NCI-H748 (cell line): ENCODE measurements around the gene AP3B1.
"Not testable (repeated sequence)": the region's sequence is repeated elsewhere in the genome, so short reads cannot be mapped to it uniquely, and the experiment has no call there.

Experiments
- DNase-seq: peaks from one replicate; lab custom pipeline; 2025; ENCODE audit not compliant: unreplicated experiment; lab: John Stamatoyannopoulos, UW

AP3B1 gene

GRCh38 chr5:78251663-78252284 is 42.7 kb downstream of the AP3B1 start:
- no peak for DNase-seq

DNA sequence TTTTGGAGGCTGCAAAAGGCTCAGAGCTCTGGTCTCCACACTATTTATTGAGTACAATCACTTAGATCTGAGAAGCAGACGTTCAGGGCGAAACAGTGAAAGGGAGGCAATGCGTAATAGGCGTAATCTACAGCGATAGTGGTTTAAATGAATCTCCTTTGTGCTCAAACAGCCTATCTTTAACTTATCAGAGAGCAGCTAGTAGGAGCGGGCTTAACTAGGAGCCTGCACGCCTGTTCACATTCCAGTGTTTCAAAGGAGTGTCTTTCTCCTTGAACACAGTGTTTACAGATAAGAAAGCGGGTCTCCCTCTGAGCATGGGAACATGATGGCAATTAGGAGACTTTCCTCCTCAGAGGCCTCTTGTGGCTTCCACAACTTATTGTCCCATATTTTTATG is 49.4 kb downstream of the AP3B1 start:
- no peak for DNase-seq

DNA sequence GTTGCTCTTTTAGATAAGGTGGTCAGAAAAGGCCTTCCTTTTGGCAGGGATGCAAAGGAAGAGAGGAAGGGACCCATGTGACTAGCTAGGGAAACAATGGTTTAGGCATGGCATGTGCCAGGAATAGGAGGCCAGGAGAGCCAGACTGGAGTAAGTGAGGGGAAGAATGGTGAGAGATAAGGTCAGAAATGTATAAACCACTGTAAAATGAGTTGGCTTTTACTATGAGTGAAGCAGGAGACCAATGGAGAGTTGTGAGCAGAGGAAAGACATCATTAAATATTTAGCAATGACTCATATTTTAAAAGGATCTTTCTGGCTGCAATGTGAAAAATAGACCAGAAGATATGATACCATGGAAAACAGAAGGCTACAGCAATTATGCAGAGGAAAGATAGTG is 50.9 kb downstream of the AP3B1 start:
- DNase-seq, result no peak

- no peak for DNase-seq
Measured at GRCh38 chr5:78243091-78243490, 51.4 kb downstream of the AP3B1 start.

- no peak for DNase-seq
Measured at GRCh38 chr5:78242001-78242400, 52.5 kb downstream of the AP3B1 start.

DNA sequence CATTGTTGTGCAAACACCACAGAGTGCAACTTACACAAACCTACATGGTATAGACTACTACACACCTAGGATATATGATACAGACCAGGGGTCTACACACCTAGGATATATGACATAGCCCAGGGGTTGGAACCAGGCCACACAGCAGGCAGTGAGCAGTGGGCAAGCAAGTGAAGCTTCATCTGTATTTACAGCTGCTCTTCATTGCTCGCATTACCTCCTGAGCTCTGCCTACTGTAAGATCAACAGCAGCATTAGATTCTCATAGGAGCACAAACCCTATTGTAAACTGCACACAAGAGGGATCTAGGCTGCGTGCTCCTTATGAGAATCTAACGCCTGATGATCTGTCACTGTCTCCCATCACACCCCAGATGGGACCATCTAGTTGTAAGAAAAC is 56.6 kb downstream of the AP3B1 start:
- no peak for DNase-seq

DNA sequence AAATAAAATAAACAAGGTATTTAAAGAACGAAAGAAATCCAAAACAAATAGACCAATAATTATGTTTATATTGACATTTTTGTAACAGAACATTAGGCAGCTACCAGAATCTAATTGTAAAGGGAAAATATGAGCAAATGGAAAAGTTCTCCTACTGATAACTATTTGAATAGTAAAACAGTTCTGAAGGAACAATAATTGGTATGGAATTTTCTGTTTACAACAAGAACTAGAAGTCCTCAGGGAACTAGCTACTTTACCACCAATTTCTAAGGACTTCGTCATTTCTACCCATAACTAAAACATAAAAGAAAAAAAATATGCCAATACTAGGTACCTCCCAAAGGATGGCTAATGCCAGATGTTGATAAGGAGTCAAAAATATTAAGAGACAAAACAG is 58.5 kb downstream of the AP3B1 start:
- DNase-seq, result no peak

- DNase-seq, result peak; percentile 20
Measured at GRCh38 chr5:78235289-78235688, 59.2 kb downstream of the AP3B1 start.

DNA sequence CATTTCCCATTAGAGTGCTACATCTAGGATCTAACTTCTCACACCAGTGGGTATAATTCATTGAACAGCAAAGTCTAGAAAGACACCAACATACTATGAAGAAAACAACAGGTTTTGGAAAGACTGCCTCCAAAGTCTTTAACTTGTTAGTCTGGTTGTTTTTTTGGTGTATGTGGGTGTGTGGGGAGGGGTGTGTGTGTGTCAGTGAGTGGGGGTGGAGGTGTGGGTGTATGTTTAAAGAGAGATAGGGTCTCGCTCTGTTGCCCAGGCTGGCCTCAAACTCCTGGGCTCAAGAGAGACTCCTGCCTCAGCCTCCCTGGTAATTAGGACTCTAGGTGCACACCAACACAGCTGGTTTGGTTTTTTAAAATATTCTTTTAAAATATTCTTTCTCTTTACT is 59.7 kb downstream of the AP3B1 start:
- DNase-seq, result no peak

- no peak for DNase-seq
Measured at GRCh38 chr5:78232163-78232562, 62.3 kb downstream of the AP3B1 start.

GRCh38 chr5:78224358-78224757 is 70.1 kb downstream of the AP3B1 start:
- DNase-seq, result no peak

DNA sequence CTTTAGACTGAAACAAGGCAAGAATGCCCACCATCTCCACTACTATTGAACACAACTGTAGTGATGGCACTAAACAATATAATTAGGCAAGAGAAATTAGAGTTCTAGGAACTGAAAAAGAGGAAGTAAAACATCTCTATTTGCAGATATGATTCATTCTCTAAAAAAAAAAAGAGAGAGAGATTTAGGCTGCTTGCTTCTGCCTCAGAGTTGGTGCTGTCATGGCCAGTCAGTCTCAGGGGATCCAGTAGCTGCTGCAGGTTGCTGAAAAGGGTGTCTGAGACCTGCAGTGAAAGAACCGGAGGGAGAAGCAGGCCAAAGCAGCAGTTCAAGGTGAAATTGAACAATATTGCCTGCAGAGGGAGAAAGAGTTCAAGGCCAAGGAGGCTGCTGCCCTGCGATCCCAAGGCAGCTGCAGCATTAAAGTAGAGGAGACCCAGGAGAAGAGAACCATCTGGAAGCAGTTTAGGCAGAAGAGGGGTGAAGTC is 72.5 kb downstream of the AP3B1 start:
- no peak for DNase-seq

DNA sequence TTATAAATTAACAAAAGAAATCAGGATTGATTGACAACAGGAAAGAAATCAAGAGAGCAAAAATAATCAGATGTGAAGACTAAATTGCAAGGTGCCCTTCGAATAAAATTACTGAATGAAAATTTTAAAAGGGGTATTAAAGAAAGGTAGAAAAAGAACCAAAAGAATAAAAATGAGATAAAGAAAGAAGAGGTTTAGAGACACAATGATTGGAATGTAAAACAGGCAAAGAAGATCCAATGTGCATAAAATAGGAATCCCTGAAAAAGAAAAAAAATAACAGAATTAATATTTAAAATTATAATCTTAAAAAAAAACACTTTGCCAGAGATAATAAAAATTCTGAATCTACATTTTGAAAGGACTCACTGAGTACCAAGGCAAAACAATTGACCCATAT is 73.0 kb downstream of the AP3B1 start:
- no peak for DNase-seq

DNA sequence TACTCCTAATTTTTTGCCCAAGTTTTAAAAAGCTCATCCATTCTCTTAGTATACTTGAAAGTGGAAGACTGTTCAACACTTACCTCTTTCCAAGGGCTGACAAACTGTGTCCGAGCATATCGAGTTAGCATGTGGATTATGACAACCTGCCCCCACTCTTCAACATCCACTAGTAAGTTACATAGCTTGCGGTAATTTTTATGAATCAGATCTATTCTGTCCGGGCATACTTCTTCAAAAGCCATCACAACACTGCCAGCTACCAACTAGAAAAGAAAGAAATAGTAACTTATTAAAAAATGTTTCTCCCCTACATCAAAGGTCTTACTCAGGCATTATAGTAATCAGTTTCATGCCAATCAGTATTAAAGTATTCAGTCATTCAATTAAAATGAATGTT is 78.5 kb downstream of the AP3B1 start:
- no peak for DNase-seq

GRCh38 chr5:78215565-78215964 is 78.9 kb downstream of the AP3B1 start:
- no peak for DNase-seq

DNA sequence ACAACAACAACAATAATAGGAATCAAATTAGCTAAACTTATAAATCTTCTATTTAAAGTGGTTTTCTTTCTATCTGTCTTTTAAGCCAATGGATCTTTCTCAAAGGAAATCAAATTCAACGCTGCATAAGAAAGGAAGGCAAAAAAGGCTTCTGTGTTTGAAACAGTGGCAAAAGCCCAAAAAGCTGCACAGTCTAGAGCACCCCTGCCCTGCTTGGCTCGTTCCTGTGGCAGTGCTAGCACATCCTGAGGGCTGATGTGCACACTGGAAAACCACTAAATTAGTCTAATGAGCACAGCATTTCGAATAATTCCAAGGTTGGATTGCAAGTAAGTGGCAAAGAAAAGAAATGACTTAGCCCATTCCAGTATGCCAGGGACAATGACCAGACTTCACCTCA is 80.7 kb downstream of the AP3B1 start:
- no peak for DNase-seq

GRCh38 chr5:78211052-78211451 is 83.4 kb downstream of the AP3B1 start:
- no peak for DNase-seq

DNA sequence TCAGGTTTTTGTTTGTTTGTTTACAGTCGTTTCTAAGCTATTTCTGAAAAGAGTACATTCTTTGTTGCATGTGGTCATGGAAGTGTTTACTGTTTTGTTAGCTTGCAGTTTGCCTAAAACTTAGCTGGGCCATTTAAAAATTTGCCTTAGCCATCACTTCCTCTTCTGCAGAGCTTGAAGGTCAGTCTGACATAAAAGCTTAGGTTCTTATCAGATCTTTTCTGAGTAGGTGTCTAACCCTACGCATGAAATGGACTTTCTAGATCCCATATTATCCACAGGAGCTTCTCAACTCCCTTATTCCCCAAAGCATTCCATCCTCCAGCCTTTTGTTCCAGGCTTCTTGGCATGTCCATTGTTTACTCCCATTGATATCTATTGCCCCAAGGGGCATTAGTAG is 90.3 kb downstream of the AP3B1 start:
- DNase-seq, result no peak

- no peak for DNase-seq
Measured at GRCh38 chr5:78203815-78204214, 90.7 kb downstream of the AP3B1 start.

DNA sequence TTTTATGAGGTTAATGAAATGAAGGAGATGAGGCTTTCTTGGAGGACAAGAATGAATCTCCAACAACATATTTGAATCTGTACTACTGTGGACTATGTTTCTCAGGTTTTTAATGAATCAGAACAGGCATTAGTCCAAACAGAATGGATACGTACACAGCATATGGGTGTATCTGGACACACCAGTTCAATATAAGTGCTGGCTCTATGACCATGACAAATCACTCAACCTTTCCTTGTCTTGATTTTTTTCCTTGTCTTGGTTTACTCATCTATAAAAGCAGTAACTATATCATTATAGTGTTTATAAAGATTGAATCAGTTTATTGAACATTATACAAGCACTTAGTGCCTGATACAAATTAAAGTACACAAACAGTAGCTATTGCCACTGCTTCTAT is 104.1 kb downstream of the AP3B1 start:
- DNase-seq, result no peak

DNA sequence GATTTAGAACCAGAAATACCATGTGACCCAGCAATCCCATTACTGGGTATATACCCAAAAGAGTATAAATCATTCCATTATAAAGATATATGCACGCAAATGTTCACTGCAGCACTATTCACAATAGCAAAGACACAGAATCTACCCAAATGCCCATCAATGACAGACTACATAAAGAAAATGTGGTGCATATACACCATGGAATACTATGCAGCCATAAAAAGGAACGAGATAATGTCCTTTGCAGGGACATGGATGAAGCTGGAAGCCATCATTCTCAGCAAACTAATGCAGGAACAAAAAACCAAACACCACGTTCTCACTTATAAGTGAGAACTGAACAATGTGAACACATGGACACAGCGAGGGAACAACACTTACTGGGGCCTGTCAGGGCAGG is 105.8 kb downstream of the AP3B1 start:
- DNase-seq, result not testable (repeated sequence)

DNA sequence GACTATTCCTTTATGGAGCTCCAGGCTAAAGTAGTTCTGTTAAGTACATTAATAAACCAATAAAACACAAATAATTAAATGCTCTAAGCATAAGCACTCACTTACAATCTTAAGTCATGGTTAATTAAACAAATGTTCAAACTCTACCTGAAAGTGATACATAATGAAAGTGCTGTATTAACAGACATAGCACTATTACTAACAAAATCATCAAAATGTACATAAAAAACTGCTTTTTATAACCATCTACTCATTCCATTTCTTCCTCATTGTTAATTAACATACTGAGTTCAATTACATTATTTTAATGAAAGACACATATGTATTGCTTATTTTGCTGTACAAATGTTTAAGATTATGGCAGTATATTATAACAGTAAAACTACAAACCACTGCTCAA is 107.3 kb downstream of the AP3B1 start:
- DNase-seq, result no peak

GRCh38 chr5:78182838-78183237 is 111.7 kb downstream of the AP3B1 start:
- no peak for DNase-seq

- no peak for DNase-seq
Measured at GRCh38 chr5:78178356-78178755, 116.1 kb downstream of the AP3B1 start.
